HL-60 (cell line): ENCODE results near the gene CENPX.

Experiments used
- GABPA ChIP-seq: IDR thresholded peaks from 2 replicates; pipeline ENCODE4 v1.6.1; 2012; ENCODE audit warnings: low read depth
- SPI1 ChIP-seq: IDR thresholded peaks from 2 replicates; pipeline ENCODE4 v1.6.1; 2012; ENCODE audit warnings: low read depth, mild to moderate bottlenecking, borderline replicate concordance
- TF ChIP-seq, protein P1 (sequence below): IDR thresholded peaks from one replicate; pipeline ENCODE4 v1.5.1; 2011; ENCODE audit warnings: low read length, control low read depth, inconsistent platforms; ENCODE audit not compliant: insufficient read depth
- TF ChIP-seq, protein P2 (sequence below): IDR thresholded peaks from 2 replicates; pipeline ENCODE4 v1.6.1; 2012; ENCODE audit warnings: low read depth; ENCODE audit not compliant: insufficient replicate concordance

DNA sequence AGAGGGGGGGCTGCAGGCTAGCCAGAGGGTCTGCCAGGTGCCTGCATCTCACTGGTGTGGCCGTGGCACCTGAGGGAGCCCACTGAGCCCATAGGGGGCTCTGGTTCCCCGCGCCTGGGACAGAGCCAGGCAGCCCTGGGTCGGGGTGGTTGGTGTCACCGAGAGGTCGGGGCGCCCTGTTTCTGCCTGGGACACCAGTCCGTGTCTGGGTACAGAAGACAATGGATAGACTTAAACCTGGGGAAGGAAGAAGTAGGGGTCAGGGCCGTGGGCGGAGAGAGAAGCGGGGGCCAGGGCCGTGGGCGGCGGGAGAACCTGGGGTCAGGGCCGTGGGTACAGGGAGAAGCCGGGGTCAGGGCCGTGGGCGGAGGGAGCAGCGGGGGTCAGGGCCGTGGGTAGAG lies 25.9 kb upstream of the CENPX start:
- TF ChIP-seq, protein P1, sequence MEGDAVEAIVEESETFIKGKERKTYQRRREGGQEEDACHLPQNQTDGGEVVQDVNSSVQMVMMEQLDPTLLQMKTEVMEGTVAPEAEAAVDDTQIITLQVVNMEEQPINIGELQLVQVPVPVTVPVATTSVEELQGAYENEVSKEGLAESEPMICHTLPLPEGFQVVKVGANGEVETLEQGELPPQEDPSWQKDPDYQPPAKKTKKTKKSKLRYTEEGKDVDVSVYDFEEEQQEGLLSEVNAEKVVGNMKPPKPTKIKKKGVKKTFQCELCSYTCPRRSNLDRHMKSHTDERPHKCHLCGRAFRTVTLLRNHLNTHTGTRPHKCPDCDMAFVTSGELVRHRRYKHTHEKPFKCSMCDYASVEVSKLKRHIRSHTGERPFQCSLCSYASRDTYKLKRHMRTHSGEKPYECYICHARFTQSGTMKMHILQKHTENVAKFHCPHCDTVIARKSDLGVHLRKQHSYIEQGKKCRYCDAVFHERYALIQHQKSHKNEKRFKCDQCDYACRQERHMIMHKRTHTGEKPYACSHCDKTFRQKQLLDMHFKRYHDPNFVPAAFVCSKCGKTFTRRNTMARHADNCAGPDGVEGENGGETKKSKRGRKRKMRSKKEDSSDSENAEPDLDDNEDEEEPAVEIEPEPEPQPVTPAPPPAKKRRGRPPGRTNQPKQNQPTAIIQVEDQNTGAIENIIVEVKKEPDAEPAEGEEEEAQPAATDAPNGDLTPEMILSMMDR, result no peak
- TF ChIP-seq GABPA, result no peak
- TF ChIP-seq SPI1, result no peak
- TF ChIP-seq, protein P2, sequence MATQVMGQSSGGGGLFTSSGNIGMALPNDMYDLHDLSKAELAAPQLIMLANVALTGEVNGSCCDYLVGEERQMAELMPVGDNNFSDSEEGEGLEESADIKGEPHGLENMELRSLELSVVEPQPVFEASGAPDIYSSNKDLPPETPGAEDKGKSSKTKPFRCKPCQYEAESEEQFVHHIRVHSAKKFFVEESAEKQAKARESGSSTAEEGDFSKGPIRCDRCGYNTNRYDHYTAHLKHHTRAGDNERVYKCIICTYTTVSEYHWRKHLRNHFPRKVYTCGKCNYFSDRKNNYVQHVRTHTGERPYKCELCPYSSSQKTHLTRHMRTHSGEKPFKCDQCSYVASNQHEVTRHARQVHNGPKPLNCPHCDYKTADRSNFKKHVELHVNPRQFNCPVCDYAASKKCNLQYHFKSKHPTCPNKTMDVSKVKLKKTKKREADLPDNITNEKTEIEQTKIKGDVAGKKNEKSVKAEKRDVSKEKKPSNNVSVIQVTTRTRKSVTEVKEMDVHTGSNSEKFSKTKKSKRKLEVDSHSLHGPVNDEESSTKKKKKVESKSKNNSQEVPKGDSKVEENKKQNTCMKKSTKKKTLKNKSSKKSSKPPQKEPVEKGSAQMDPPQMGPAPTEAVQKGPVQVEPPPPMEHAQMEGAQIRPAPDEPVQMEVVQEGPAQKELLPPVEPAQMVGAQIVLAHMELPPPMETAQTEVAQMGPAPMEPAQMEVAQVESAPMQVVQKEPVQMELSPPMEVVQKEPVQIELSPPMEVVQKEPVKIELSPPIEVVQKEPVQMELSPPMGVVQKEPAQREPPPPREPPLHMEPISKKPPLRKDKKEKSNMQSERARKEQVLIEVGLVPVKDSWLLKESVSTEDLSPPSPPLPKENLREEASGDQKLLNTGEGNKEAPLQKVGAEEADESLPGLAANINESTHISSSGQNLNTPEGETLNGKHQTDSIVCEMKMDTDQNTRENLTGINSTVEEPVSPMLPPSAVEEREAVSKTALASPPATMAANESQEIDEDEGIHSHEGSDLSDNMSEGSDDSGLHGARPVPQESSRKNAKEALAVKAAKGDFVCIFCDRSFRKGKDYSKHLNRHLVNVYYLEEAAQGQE, result no peak
